OCI-LY3 (cell line): ENCODE measurements around the gene IL6.

Experiments
- H2AFZ ChIP-seq: fragments of 200-600, 300-600 bp; shearing (Covaris generic); 2 replicates; pipeline ENCODE4 v1.6.0; 2014; ENCODE audit warnings: antibody characterized with exemption, low read depth, low read length
- H3K27ac ChIP-seq: fragments of 200-600, 300-600 bp; sonication (generic); 2 replicates; pipeline ENCODE4 v1.5.1; 2014; ENCODE audit warnings: mild to moderate bottlenecking, low read length, moderate library complexity, mixed read lengths
- H3K27me3 ChIP-seq: fragments of 200-600, 300-600 bp; sonication (generic); 2 replicates; pipeline ENCODE4 v1.6.1; 2014; ENCODE audit warnings: low read depth, low read length, mixed read lengths
- H3K36me3 ChIP-seq: fragments of 200-600, 300-600 bp; sonication (generic); replicated peaks from 2 replicates; pipeline ENCODE3; 2014; ENCODE audit warnings: low read depth, low read length, mixed read lengths
- H3K4me1 ChIP-seq: fragments of 300-600, 200-600 bp; sonication (generic); 2 replicates; pipeline ENCODE4 v1.6.1; 2014; ENCODE audit warnings: low read length, mixed read lengths
- H3K4me2 ChIP-seq: fragments of 200-600, 300-600 bp; sonication (generic); 2 replicates; pipeline ENCODE4 v1.6.1; 2014; ENCODE audit warnings: low read length, mixed read lengths
- H3K4me3 ChIP-seq: fragments of 300-600, 200-600 bp; sonication (generic); 2 replicates; pipeline ENCODE4 v1.5.1; 2014; ENCODE audit warnings: antibody characterized with exemption, mild to moderate bottlenecking, low read length, moderate library complexity
- H3K79me2 ChIP-seq: fragments of 300-600, 200-600 bp; shearing (Covaris generic); 2 replicates; pipeline ENCODE4 v1.6.1; 2014; ENCODE audit warnings: mild to moderate bottlenecking, low read length, mixed read lengths
- H3K9ac ChIP-seq: fragments of 300-600, 200-600 bp; shearing (Covaris generic); 2 replicates; pipeline ENCODE4 v1.6.0; 2014; ENCODE audit warnings: mild to moderate bottlenecking, low read length, moderate library complexity
- H3K9me3 ChIP-seq: fragments of 200-600, 300-600 bp; shearing (Covaris generic); 2 replicates; pipeline ENCODE4 v1.6.1; 2014; ENCODE audit warnings: low read length, mixed read lengths; ENCODE audit not compliant: insufficient read depth
- H4K20me1 ChIP-seq: fragments of 200-600, 300-600 bp; sonication (generic); 2 replicates; pipeline ENCODE4 v1.6.1; 2016; ENCODE audit warnings: low read length, mixed read lengths; ENCODE audit not compliant: insufficient read depth
- CTCF ChIP-seq: fragments of 200-600, 300-600 bp; sonication (generic); IDR thresholded peaks from 2 replicates; pipeline ENCODE4 v1.5.1; 2014; ENCODE audit warnings: antibody characterized with exemption, low read length, low read depth
- EZH2phosphoT487 ChIP-seq: fragments of 200-600 bp; shearing (Covaris generic); IDR thresholded peaks from 2 replicates; pipeline ENCODE4 v1.6.1; 2018; ENCODE audit warnings: antibody characterized with exemption, mixed run types, low read depth

Gene IL6

GRCh38 chr7:22730921-22731654 lies 4.1 kb downstream of the IL6 start:
- Histone ChIP-seq H3K27ac (no peak overlapping the region), H3K4me2 (peak overlapping the region; percentile 37), H4K20me1 (no peaks in the 10 kb centered on the region)

DNA sequence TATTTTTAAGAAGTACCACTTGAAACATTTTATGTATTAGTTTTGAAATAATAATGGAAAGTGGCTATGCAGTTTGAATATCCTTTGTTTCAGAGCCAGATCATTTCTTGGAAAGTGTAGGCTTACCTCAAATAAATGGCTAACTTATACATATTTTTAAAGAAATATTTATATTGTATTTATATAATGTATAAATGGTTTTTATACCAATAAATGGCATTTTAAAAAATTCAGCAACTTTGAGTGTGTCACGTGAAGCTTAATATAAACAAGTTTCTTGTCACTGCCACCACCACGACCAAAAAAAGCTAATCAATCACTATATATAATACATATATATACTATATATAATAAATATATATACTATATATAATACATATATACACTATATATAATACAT lies 4.8 kb downstream of the IL6 start:
- H3K79me2 ChIP-seq = peaks cover 22% of the 10 kb centered on the region
- H2AFZ ChIP-seq = no peak overlapping the region
- no peaks in the 10 kb centered on the region for H4K20me1 ChIP-seq
- H3K36me3 ChIP-seq = peaks cover 15% of the 10 kb centered on the region
- H3K9ac ChIP-seq = no peak overlapping the region
- H3K4me3 ChIP-seq = no peak overlapping the region
- H3K9me3 ChIP-seq = no peaks in the 10 kb centered on the region
- TF ChIP-seq EZH2phosphoT487 = no peak
- TF ChIP-seq CTCF = no peak
- H3K27ac ChIP-seq = no peak overlapping the region
- peaks cover 30% of the 10 kb centered on the region for H3K4me1 ChIP-seq
- H3K4me2 ChIP-seq = no peak overlapping the region
- H3K27me3 ChIP-seq = no peaks in the 10 kb centered on the region

More at GRCh38 chr7:22730921-22731654, 4.1 kb downstream of the IL6 start:
- Histone ChIP-seq H3K79me2 (peaks cover 28% of the 10 kb centered on the region), H2AFZ (no peak overlapping the region), H3K4me3 (0 out of 2 replicates have a peak overlapping the region, but pooled peaks have one; percentile 19), H3K9me3 (no peaks in the 10 kb centered on the region), H3K4me1 (peaks cover 32% of the 10 kb centered on the region), H3K27me3 (no peaks in the 10 kb centered on the region), H3K9ac (no peak overlapping the region), H3K36me3 (peaks cover 15% of the 10 kb centered on the region)
- no peak for TF ChIP-seq EZH2phosphoT487
- TF ChIP-seq CTCF = no peak

DNA sequence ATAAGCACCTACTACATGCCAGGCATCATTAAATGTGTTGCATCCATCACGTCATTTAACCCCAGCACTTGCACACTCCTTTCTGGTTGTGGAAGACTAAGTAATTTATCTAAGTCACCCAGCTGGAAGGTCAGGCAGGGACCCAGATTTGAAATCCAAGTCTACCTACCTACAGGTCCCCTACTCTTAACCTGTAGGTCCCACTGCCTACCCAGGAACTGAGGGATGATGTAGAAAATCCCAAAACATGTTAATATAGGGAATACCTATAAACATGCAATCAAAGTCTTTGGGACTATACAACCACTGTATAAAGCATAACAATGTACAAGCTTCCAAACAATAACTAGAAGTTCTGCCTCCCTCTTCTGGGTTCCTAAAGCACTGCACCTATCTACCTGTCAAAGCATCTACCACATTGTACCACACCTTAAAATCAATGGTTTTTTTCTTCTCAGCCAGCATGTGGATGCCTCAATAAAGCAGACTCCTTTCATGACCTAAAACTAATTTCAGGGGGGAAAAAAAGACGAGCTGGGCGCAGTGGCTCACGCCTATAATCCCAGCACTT lies 5.6 kb downstream of the IL6 start:
- H3K27me3 ChIP-seq = no peaks in the 10 kb centered on the region
- TF ChIP-seq EZH2phosphoT487 (no peak), CTCF (peak; percentile 53)
- H3K4me2 ChIP-seq = no peak overlapping the region
- H3K36me3 ChIP-seq = peaks cover 15% of the 10 kb centered on the region
- no peak overlapping the region for H3K9ac ChIP-seq
- H2AFZ ChIP-seq = no peak overlapping the region
- H3K4me3 ChIP-seq = no peak overlapping the region
- H4K20me1 ChIP-seq = no peaks in the 10 kb centered on the region
- H3K27ac ChIP-seq = no peak overlapping the region
- H3K9me3 ChIP-seq = no peaks in the 10 kb centered on the region
- peaks cover 27% of the 10 kb centered on the region for H3K4me1 ChIP-seq
- peaks cover 13% of the 10 kb centered on the region for H3K79me2 ChIP-seq

DNA sequence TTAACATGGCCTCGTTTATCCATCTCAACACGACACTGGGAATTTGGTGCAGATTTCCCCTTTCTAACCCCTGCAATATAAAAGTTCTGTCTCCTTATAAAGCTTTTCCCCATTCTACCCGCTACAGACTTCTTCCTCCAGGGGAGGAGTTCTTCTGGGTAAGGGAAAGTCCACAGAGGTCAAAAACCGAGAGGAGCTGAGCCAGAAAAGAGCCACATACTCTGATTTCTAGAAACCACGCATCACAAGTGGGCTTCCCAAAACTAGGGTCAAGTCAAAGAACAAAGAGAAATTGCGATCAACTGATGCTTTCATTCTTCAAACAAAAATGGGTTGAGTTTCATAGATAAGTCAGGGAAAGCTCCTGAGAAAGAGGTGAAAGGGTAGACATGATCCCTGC lies 6.8 kb downstream of the IL6 start:
- peaks cover 2% of the 10 kb centered on the region; the same call in 1 of the 2 replicates for H3K79me2 ChIP-seq
- no peak for TF ChIP-seq EZH2phosphoT487
- TF ChIP-seq CTCF = no peak
- no peaks in the 10 kb centered on the region for H3K27me3 ChIP-seq
- peaks cover 17% of the 10 kb centered on the region for H3K4me1 ChIP-seq
- H3K27ac ChIP-seq = no peak overlapping the region; the same call in 1 of the 2 replicates
- H3K9me3 ChIP-seq = no peaks in the 10 kb centered on the region
- peaks cover 13% of the 10 kb centered on the region for H3K36me3 ChIP-seq
- H3K4me2 ChIP-seq = peak overlapping the region; percentile 77
- H3K9ac ChIP-seq = peak overlapping the region; percentile 24
- H3K4me3 ChIP-seq = peak overlapping the region; percentile 54
- H4K20me1 ChIP-seq = no peaks in the 10 kb centered on the region
- 0 out of 2 replicates have a peak overlapping the region, but pooled peaks have one; percentile 70 for H2AFZ ChIP-seq
